Heart right ventricle (tissue), 16 donors: Measurements from ENCODE around the gene IL19. TPM values are rescaled to one million over a fixed set of nuclear protein-coding genes. Genes with fewer than 3 reads are reported as not detected.

ENCODE experiments used
- ATAC-seq, 8 donors: fragments of 200-7000 bp; cut with Tn5 transposase; one replicate each; pipeline ENCODE4 v1.9.1; 2020; ENCODE audit warnings: mild to moderate bottlenecking in 8 of 8, moderate library complexity in 8 of 8, moderate number of reproducible peaks in 1 of 8
- DNase-seq, 2 donors: peaks; one replicate each; pipeline ENCODE4 v3.0.0-alpha.2; 2020
- H3K27ac ChIP-seq, 10 donors: fragments of 200-600 bp; sonication (generic) in 2 of 10; one replicate each; pipeline versions ENCODE4 v1.5.0 to v1.8.0; 2020 to 2022; ENCODE audit warnings: mild to moderate bottlenecking in 3 of 10
- H3K27me3 ChIP-seq, 7 donors: fragments of 200-600 bp; one replicate each; pipeline ENCODE4 v1.8.0; 2021 to 2022; ENCODE audit warnings: mild to moderate bottlenecking in 2 of 7
- H3K36me3 ChIP-seq, 9 donors: fragments of 200-600 bp; sonication (generic) in 1 of 9; one replicate each; pipeline versions ENCODE4 v1.5.0 to v1.8.0; 2020 to 2022; ENCODE audit warnings: mild to moderate bottlenecking in 2 of 9
- H3K4me1 ChIP-seq, 9 donors: fragments of 200-600 bp; sonication (generic) in 1 of 9; one replicate each; pipeline versions ENCODE4 v1.5.0 to v1.8.0; 2020 to 2022; ENCODE audit warnings: mild to moderate bottlenecking in 4 of 9
- H3K4me3 ChIP-seq, 10 donors: fragments of 200-600 bp; sonication (generic) in 2 of 10; one replicate each; pipeline versions ENCODE4 v1.5.0 to v1.8.0; 2020 to 2022; ENCODE audit warnings: mild to moderate bottlenecking in 7 of 10, moderate library complexity in 2 of 10
- H3K9me3 ChIP-seq, 11 donors: fragments of 200-600 bp in 10 of 11; sonication (generic) in 2 of 11; one replicate each; pipeline versions ENCODE4 v1.5.0 to v1.8.0; 2013 to 2022; ENCODE audit warnings: mild to moderate bottlenecking in 2 of 11, control low read depth in 1 of 11, moderate library complexity in 1 of 11
- CTCF ChIP-seq, 9 donors: fragments of 200-600 bp; sonication (generic) in 2 of 9; IDR thresholded peaks; one replicate each; pipeline versions ENCODE4 v1.5.0 to v1.8.0; 2021 to 2022; ENCODE audit warnings: antibody characterized with exemption in 9 of 9, mild to moderate bottlenecking in 5 of 9, moderate library complexity in 1 of 9
- WGBS, 2 donors: extraction: QIAGEN DNeasy Blood & Tissue Kit; methylation state at CpG; one replicate each; pipeline ENCODE4 v1.1.7; 2013; ENCODE audit warnings: inconsistent platforms in 1 of 2; 5-methylcytosine and 5-hydroxymethylcytosine counted together
- intact Hi-C, 10 donors: fragments of 100-400 bp; cut with DNase I; formaldehyde crosslinking; loops; one replicate each; pipeline versions ENCODE4 v1.11.1 to v1.14.2; 2022
- polyA plus RNA-seq, 2 donors: library from polyadenylated mRNA; stranded (reverse); fragments of 200-250 nt; gene quantifications; one replicate each; pipeline ENCODE4 v1.2.3, GENCODE V29; 2013
- total RNA-seq, 10 donors: library from RNA; stranded (reverse); fragmentation: NEBNext Ultra II Directional in 3 of 10; extraction: Animal tissue kit (Norgen Biotek cat#: 25700) in 3 of 10; gene quantifications; one replicate each; pipeline versions ENCODE4 v1.2.1 to v1.2.4, GENCODE V29; 2021 to 2023
- donor health status: Arrhythmogenic right ventricular cardiomyopathy.
- donor health status: ischemic (EF 13 %, LVEDD 7.1; RV severe dilation, severe dysfunction).
- donor health status: healthy with polysubstance abuse.
- donor health status: DM: no; HTN: yes; CAD: no.
- donor health status: DM: no; HTN: no; CAD: no.
- donor health status: ischemic (EF 25% LVEDD 6.9; RV normal size, moderate dysfunction).
- donor health status: ischemic (EF 25% LVEDD 5.7; RV mildly dilated, moderate dysfunction).
- donor health status: healthy.
- donor health status: DM: yes; HTN: yes; CAD: no.
- donor health status: Ischemic cardiomyopathy.
- donor health status: ischemic (EF 35%, LVEDD 5.7; RV mildly dilated, moderate dysfunction).
- donor health status: nonischemic (EF 11% LVEDD 7.7; RV severe dilation, severe dysfunction).
- donor health status: DM: yes; HTN: yes; CAD: no.
- donor health status: PGD.
- donor health status: ischemic (EF 29% LVEDD 5.4; RV normal size, mild dysfunction).
- donor health status: nonischemic (EF 23%, LVEDD 6.1; RV moderate dilation, normal function).

Gene IL19
- total and polyA plus RNA-seq, 12 donors: not detected

GRCh38 chr1:206873603-206874188 is 103.1 kb downstream of the IL19 start:
- H3K9me3 ChIP-seq: peaks cover 0 to 34% (median 20%) of the 10 kb centered on the region in 11 donors
- no peaks in the 10 kb centered on the region for H3K27me3 ChIP-seq
- TF ChIP-seq CTCF (IDR thresholded peaks at IDR 0.05): no peak
- no peaks in the 10 kb centered on the region for H3K36me3 ChIP-seq
- 87 to 91% methylated on average over 3 of the region's 3 CpGs for WGBS, 2 donors
- intact Hi-C loops: no loop called here
- peaks cover 0 to 5% (median 0%) of the 10 kb centered on the region in 9 donors for H3K4me1 ChIP-seq
- no peak overlapping the region for H3K27ac ChIP-seq
- ATAC-seq (no peak), DNase-seq (no peak)
- H3K4me3 ChIP-seq: no peak overlapping the region

GRCh38 chr1:206875752-206876377 is 105.3 kb downstream of the IL19 start:
- peaks cover 0 to 42% (median 20%) of the 10 kb centered on the region in 11 donors for H3K9me3 ChIP-seq
- no peak overlapping the region for H3K27ac ChIP-seq
- 74 to 84% methylated on average over 3 of the region's 3 CpGs for WGBS, 2 donors
- H3K4me3 ChIP-seq: no peak overlapping the region
- no peaks in the 10 kb centered on the region for H3K27me3 ChIP-seq
- ATAC-seq: no peak
- H3K36me3 ChIP-seq: no peaks in the 10 kb centered on the region
- no peak for TF ChIP-seq CTCF (IDR thresholded peaks at IDR 0.05)
- intact Hi-C loops: no loop called here
- DNase-seq: no peak
- H3K4me1 ChIP-seq: peaks cover 0 to 5% (median 0%) of the 10 kb centered on the region in 9 donors

- Histone ChIP-seq H3K36me3 (no peaks in the 10 kb centered on the region), H3K27ac (no peak overlapping the region), H3K9me3 (peaks cover 0 to 35% (median 15%) of the 10 kb centered on the region in 11 donors), H3K27me3 (no peaks in the 10 kb centered on the region), H3K4me1 (no peaks in the 10 kb centered on the region), H3K4me3 (no peak overlapping the region)
- intact Hi-C loops: no loop called here
- no peak for TF ChIP-seq CTCF (IDR thresholded peaks at IDR 0.05)
- ATAC-seq: no peak
- no peak for DNase-seq
Observed at GRCh38 chr1:206878456-206878855, 107.9 kb downstream of the IL19 start.

- no peak overlapping the region for H3K4me3 ChIP-seq
- no peaks in the 10 kb centered on the region for H3K27me3 ChIP-seq
- 78 to 79% methylated on average over 3 of the region's 3 CpGs for whole genome bisulfite sequencing, 2 donors
- DNase-seq: no peak
- H3K9me3 ChIP-seq: peaks cover 0 to 35% (median 15%) of the 10 kb centered on the region in 11 donors
- H3K4me1 ChIP-seq: peaks cover 0 to 6% (median 0%) of the 10 kb centered on the region in 9 donors
- no peak for ATAC-seq
- TF ChIP-seq CTCF (IDR thresholded peaks at IDR 0.05): no peak
- H3K27ac ChIP-seq: no peak overlapping the region
- intact Hi-C loops: no loop called here
- no peaks in the 10 kb centered on the region for H3K36me3 ChIP-seq
Observed at GRCh38 chr1:206880314-206880713, 109.7 kb downstream of the IL19 start.
